Right atrium auricular region (tissue), 2 donors: ENCODE measurements around the gene ANKRD2. TPM values are rescaled to one million over a fixed set of nuclear protein-coding genes. Genes with fewer than 3 reads are reported as not detected.
"Not testable (repeated sequence)": the region's sequence is repeated elsewhere in the genome, so short reads cannot be mapped to it uniquely, and the experiment has no call there.

ENCODE experiments used
- DNase-seq: peaks from one replicate; pipeline ENCODE4 v3.0.0-alpha.2; 2019; ENCODE audit warnings: low spot score
- H3K27ac ChIP-seq, 2 donors: fragments of 200-600 bp; sonication (generic); 1 replicate in 1 of 2; 2 replicates in 1 of 2; pipeline ENCODE4 v1.5.1; 2016 to 2019
- H3K27me3 ChIP-seq, 2 donors: fragments of 200-600 bp; sonication (generic); one replicate each; pipeline versions ENCODE4 v1.5.1 to v1.6.0; 2017 to 2019
- H3K36me3 ChIP-seq: fragments of 200-600 bp; sonication (generic); one replicate; pipeline ENCODE4 v1.5.1; 2016
- H3K4me1 ChIP-seq, 2 donors: fragments of 200-600 bp; sonication (generic); one replicate each; pipeline versions ENCODE4 v1.5.1 to v1.6.0; 2017 to 2019
- H3K4me3 ChIP-seq, 2 donors: fragments of 200-600 bp; sonication (generic); 1 replicate in 1 of 2; 2 replicates in 1 of 2; pipeline ENCODE4 v1.5.1; 2017 to 2019; ENCODE audit warnings: mild to moderate bottlenecking in 1 of 2, moderate library complexity in 1 of 2
- H3K9me3 ChIP-seq, 2 donors: fragments of 200-600 bp; sonication (generic); one replicate each; pipeline ENCODE4 v1.5.1; 2019
- total RNA-seq, 2 donors: library from RNA; depleted of rRNA; stranded (reverse); fragments of >200 nt; gene quantifications; one replicate each; pipeline ENCODE4 v1.1.0, GENCODE V29; 2016
- TF ChIP-seq, protein P1 (sequence below), 2 donors: fragments of 200-600 bp; sonication (generic); IDR thresholded peaks; one replicate each; pipeline ENCODE4 v1.5.1; 2019; ENCODE audit warnings: antibody characterized with exemption in 2 of 2

Gene ANKRD2
- total RNA-seq, 2 donors from 2014 or later: 25.7 to 204 TPM

- no peaks in the 10 kb centered on the region for H3K9me3 ChIP-seq
- peaks cover 11% of the 10 kb centered on the region for H3K36me3 ChIP-seq
- no peaks in the 10 kb centered on the region for H3K27me3 ChIP-seq
- peaks cover 0 to 33% of the 10 kb centered on the region in 2 donors for H3K4me1 ChIP-seq
- TF ChIP-seq, protein P1, sequence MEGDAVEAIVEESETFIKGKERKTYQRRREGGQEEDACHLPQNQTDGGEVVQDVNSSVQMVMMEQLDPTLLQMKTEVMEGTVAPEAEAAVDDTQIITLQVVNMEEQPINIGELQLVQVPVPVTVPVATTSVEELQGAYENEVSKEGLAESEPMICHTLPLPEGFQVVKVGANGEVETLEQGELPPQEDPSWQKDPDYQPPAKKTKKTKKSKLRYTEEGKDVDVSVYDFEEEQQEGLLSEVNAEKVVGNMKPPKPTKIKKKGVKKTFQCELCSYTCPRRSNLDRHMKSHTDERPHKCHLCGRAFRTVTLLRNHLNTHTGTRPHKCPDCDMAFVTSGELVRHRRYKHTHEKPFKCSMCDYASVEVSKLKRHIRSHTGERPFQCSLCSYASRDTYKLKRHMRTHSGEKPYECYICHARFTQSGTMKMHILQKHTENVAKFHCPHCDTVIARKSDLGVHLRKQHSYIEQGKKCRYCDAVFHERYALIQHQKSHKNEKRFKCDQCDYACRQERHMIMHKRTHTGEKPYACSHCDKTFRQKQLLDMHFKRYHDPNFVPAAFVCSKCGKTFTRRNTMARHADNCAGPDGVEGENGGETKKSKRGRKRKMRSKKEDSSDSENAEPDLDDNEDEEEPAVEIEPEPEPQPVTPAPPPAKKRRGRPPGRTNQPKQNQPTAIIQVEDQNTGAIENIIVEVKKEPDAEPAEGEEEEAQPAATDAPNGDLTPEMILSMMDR (IDR thresholded peaks at IDR 0.05): no peak
- no peak overlapping the region for H3K4me3 ChIP-seq
- no peak for DNase-seq
- peak overlapping the region; percentile 79 to 95 for H3K27ac ChIP-seq
These were observed 2.6 kb downstream of the ANKRD2 start for GRCh38 chr10:97575127-97575668.

- H3K4me1 ChIP-seq: peaks cover 0 to 33% of the 10 kb centered on the region in 2 donors
- not testable (repeated sequence) for H3K36me3 ChIP-seq, H3K9me3 ChIP-seq, DNase-seq, H3K27me3 ChIP-seq, H3K4me3 ChIP-seq
- peak overlapping the region; percentile 79 to 95 for H3K27ac ChIP-seq
These were observed 3.9 kb downstream of the ANKRD2 start for GRCh38 chr10:97576487-97576886.

- Histone ChIP-seq H3K9me3 (no peaks in the 10 kb centered on the region), H3K4me1 (peaks cover 0 to 22% of the 10 kb centered on the region in 2 donors), H3K4me3 (no peak overlapping the region), H3K27me3 (no peaks in the 10 kb centered on the region), H3K27ac (no peak overlapping the region), H3K36me3 (no peaks in the 10 kb centered on the region)
- DNase-seq: no peak
- TF ChIP-seq, protein P1 (IDR thresholded peaks at IDR 0.05): no peak
These were observed 5.1 kb downstream of the ANKRD2 start for GRCh38 chr10:97577701-97578100.

DNA sequence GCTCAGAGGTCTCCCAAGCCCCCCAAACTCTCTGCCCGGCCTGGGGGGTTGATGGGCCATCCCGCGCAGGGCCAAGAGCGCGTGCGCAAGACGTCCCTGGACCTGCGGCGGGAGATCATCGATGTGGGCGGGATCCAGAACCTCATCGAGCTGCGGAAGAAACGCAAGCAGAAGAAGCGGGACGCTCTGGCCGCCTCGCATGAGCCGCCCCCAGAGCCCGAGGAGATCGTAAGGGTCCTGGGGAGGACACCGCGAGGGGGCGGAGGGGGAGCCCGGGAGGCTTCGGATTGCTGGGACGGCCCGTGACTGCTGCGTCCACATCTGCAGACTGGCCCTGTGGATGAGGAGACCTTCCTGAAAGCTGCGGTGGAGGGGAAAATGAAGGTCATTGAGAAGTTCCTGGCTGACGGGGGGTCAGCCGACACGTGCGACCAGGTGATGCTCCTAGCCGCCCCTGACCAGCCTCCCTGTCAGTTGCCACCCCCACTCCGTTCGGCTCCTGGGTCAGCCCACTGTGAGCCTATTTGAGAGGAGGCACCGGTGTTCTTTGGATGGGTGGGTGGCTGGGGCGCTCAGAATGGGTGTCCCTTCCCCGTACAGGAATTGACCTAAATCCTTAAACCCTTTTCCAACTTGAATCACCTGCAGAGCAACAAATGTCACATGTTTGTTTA is 5.7 kb downstream of the ANKRD2 start:
- DNase-seq: no peak
- no peak overlapping the region for H3K27ac ChIP-seq

DNA sequence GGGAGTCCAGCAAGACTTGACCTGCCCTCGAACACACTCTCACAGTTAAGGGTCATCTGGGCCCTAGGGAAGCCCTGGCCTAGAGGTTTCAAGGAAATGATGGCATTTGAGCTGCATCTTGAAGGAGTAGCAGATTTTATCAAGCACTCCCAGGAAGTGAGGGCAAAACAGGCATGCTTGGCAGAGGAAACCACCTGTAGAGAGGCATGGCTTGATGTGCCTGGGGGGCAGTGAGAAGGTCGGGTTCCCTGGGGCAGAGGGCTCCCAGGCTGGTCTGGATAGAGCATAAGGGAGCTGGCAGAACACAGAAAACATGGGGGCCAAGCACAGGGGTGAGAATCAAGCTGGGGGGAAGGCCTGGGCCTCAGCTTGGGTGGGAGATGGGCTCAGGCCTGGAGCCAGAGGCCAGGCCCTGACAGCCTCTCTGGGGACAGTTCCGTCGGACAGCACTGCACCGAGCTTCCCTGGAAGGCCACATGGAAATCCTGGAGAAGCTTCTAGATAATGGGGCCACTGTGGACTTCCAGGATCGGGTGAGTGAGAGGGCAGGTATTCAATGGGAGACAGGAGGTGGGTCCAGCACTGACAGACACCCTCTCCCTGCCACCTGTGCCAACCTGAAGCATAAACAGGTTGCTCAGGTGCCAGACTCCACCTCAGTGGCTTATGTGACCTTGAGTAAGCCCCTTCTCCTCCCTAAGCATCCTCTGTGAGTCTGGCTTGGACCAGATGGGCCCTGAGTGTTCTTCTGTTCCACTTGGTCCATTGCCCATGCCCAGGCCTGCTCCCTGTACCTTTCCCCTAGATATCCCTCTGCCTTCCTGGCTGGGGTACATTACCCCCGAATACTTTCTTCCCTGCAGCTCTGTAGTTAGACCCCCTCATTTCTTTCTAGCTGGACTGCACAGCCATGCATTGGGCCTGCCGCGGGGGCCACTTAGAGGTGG is 8.1 kb downstream of the ANKRD2 start:
- no peaks in the 10 kb centered on the region for H3K9me3 ChIP-seq
- H3K27me3 ChIP-seq: no peaks in the 10 kb centered on the region
- peaks cover 0 to 25% of the 10 kb centered on the region in 2 donors for H3K4me1 ChIP-seq
- no peaks in the 10 kb centered on the region for H3K36me3 ChIP-seq
- TF ChIP-seq, protein P1 (IDR thresholded peaks at IDR 0.05): no peak
- DNase-seq: no peak
- no peak overlapping the region for H3K4me3 ChIP-seq
- no peak overlapping the region for H3K27ac ChIP-seq

More for the DNA sequence above, 5.7 kb downstream of the ANKRD2 start:
- Histone ChIP-seq H3K4me1 (peaks cover 0 to 20% of the 10 kb centered on the region in 2 donors), H3K36me3 (no peaks in the 10 kb centered on the region), H3K4me3 (no peak overlapping the region), H3K9me3 (no peaks in the 10 kb centered on the region), H3K27me3 (no peaks in the 10 kb centered on the region)
- TF ChIP-seq, protein P1 (IDR thresholded peaks at IDR 0.05): no peak

GRCh38 chr10:97582169-97582568 is 9.6 kb downstream of the ANKRD2 start:
- Histone ChIP-seq H3K9me3 (no peaks in the 10 kb centered on the region), H3K27me3 (no peaks in the 10 kb centered on the region), H3K36me3 (no peaks in the 10 kb centered on the region), H3K4me1 (peaks cover 0 to 35% of the 10 kb centered on the region in 2 donors), H3K4me3 (no peak overlapping the region), H3K27ac (no peak overlapping the region)
- DNase-seq: no peak
- TF ChIP-seq, protein P1 (IDR thresholded peaks at IDR 0.05): no peak
